WTC11 (cell line): ENCODE measurements around the gene SLCO2A1.

Experiments used
- CREB1 ChIP-seq: sonication (generic); formaldehyde crosslinking; IDR thresholded peaks from 2 replicates; pipeline ENCODE4 v1.8.0; 2023; ENCODE audit warnings: mild to moderate bottlenecking, missing genetic modification reagents
- PRDM15 ChIP-seq: sonication (generic); formaldehyde crosslinking; IDR thresholded peaks from 2 replicates; pipeline ENCODE4 v1.8.0; 2022; ENCODE audit warnings: missing genetic modification reagents
- TF ChIP-seq, protein P1 (sequence below): fragments of 200-600 bp; IDR thresholded peaks from 2 replicates; pipeline ENCODE4 v1.8.0; 2022; ENCODE audit warnings: antibody characterized with exemption

DNA sequence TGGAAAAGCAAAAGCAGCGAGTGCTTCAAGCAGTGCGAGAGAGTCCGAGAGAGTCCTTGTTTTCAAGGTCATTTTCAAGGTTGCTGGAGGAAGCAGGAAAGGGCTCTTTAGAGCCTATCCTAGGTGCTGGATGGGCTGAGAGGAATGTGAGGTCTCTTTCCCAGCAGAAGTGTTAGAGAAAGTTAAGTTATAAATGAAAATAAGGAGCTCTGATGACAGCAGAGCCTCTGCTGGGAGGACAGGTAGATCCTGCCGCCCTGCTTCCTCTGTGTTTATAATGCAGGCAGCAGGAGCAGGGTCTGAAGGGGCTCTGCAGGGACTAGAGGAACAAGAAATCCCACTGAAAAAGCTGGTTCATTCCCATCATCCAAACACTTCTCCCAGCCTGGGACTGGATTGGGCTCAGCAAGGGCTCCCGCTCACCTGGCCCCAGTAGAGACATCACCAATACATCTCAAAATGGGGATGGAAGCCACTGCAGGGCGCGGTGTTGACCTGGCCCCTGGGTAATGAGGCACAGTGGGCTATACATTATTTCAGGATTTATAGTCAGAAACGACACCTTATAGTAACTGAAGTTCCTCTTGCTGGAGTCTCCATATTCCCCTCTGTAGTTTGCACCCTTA is 92.6 kb downstream of the SLCO2A1 start:
- TF ChIP-seq, protein P1, sequence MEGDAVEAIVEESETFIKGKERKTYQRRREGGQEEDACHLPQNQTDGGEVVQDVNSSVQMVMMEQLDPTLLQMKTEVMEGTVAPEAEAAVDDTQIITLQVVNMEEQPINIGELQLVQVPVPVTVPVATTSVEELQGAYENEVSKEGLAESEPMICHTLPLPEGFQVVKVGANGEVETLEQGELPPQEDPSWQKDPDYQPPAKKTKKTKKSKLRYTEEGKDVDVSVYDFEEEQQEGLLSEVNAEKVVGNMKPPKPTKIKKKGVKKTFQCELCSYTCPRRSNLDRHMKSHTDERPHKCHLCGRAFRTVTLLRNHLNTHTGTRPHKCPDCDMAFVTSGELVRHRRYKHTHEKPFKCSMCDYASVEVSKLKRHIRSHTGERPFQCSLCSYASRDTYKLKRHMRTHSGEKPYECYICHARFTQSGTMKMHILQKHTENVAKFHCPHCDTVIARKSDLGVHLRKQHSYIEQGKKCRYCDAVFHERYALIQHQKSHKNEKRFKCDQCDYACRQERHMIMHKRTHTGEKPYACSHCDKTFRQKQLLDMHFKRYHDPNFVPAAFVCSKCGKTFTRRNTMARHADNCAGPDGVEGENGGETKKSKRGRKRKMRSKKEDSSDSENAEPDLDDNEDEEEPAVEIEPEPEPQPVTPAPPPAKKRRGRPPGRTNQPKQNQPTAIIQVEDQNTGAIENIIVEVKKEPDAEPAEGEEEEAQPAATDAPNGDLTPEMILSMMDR = no peak
- no peak for TF ChIP-seq PRDM15 (CRISPR knock-in tag)
- TF ChIP-seq CREB1 = no peak
